Left ventricle myocardium superior (tissue), 1 donor: ENCODE measurements around the gene TMEM208. TPM values are rescaled to one million over a fixed set of nuclear protein-coding genes. Genes with fewer than 3 reads are reported as not detected.

Source experiments
- ATAC-seq: fragments of 200-7000 bp; cut with Tn5 transposase; one replicate; pipeline ENCODE4 v1.9.1; 2020; ENCODE audit warnings: mild to moderate bottlenecking, moderate library complexity
- DNase-seq: peaks from one replicate; pipeline ENCODE4 v3.0.0-alpha.2; 2020
- intact Hi-C: fragments of 100-400 bp; cut with micrococcal nuclease; formaldehyde crosslinking; loops from one replicate; pipeline ENCODE4 v1.11.0; 2022
- long read RNA-seq: library from polyadenylated mRNA; unstranded; transcript quantifications from one replicate; pipeline ENCODE4 v2.0.0, GENCODE V29; 2021
- total RNA-seq: library from RNA; stranded (reverse); fragmentation: NEBNext Ultra II Directional; extraction: Animal tissue kit (Norgen Biotek cat#: 25700); gene quantifications from one replicate; pipeline ENCODE4 v1.2.1, GENCODE V29; 2021
- donor health status: DM: no; HTN: yes; CAD: no; lungs with severe emphysema.

The TMEM208 gene
- total RNA-seq: 11.7 TPM
- long read RNA-seq, transcript TMEM208-201 (6 exons, 793 nt): major isoform, 7 of 11 reads
- long read RNA-seq, partial matches to known transcripts: 0 of 11 reads
- long read RNA-seq, other reads (novel, unspliced or antisense): 2 of 11 reads

- intact Hi-C loops: no loop called here
- peak; percentile 96 for ATAC-seq
- DNase-seq: peak; percentile 98
Measured at GRCh38 chr16:67226804-67227566, at the start of gene TMEM208. TMEM208 (plus strand) TSS chr16:67227130; CDS start chr16:67227219, 89 bp downstream.

- intact Hi-C loops: no loop called here
- peak; percentile 45 for ATAC-seq
- DNase-seq: peak; percentile 82
Measured at GRCh38 chr16:67177743-67178699, 48.9 kb upstream of the TMEM208 start.

- no peak for DNase-seq
- ATAC-seq: no peak
- intact Hi-C loops: no loop called here
Measured at GRCh38 chr16:67179421-67180080, 47.4 kb upstream of the TMEM208 start.

GRCh38 chr16:67180166-67180565, 46.8 kb upstream of the TMEM208 start:
- intact Hi-C loops: no loop called here
- no peak for ATAC-seq
- no peak for DNase-seq

GRCh38 chr16:67181346-67181745, 45.6 kb upstream of the TMEM208 start:
- no peak for ATAC-seq
- DNase-seq: no peak
- intact Hi-C loops: no loop called here

GRCh38 chr16:67182288-67182687, 44.6 kb upstream of the TMEM208 start:
- ATAC-seq (no peak), DNase-seq (no peak)
- intact Hi-C loops: no loop called here

- ATAC-seq: no peak
- no peak for DNase-seq
- intact Hi-C loops: no loop called here
Measured at GRCh38 chr16:67183284-67183626, 43.7 kb upstream of the TMEM208 start.

GRCh38 chr16:67183627-67184452, 43.1 kb upstream of the TMEM208 start, which contains the start of gene MATCAP1:
MATCAP1 (minus strand) TSS chr16:67183963; CDS start chr16:67180610, 3,353 bp downstream.
- ATAC-seq: peak; percentile 93
- intact Hi-C loops: no loop called here
- DNase-seq: peak; percentile 96

GRCh38 chr16:67184453-67184994, 42.4 kb upstream of the TMEM208 start:
- ATAC-seq (peak; percentile 29), DNase-seq (peak; percentile 52)
- intact Hi-C loops: no loop called here

GRCh38 chr16:67184995-67185650, 41.8 kb upstream of the TMEM208 start:
- intact Hi-C loops: no loop called here
- ATAC-seq (peak; percentile 54), DNase-seq (peak; percentile 97)

- intact Hi-C loops: no loop called here
- ATAC-seq: no peak
- no peak for DNase-seq
Measured at GRCh38 chr16:67185651-67186134, 41.2 kb upstream of the TMEM208 start.

GRCh38 chr16:67186550-67186950, 40.4 kb upstream of the TMEM208 start:
- intact Hi-C loops: no loop called here
- ATAC-seq (no peak), DNase-seq (no peak)

GRCh38 chr16:67187175-67187890, 39.6 kb upstream of the TMEM208 start:
- no peak for DNase-seq
- intact Hi-C loops: no loop called here
- no peak for ATAC-seq

GRCh38 chr16:67188323-67188722, 38.6 kb upstream of the TMEM208 start:
- DNase-seq: no peak
- intact Hi-C loops: no loop called here
- ATAC-seq: no peak

- ATAC-seq (no peak), DNase-seq (no peak)
- intact Hi-C loops: no loop called here
Measured at GRCh38 chr16:67188798-67189197, 38.1 kb upstream of the TMEM208 start.

GRCh38 chr16:67190041-67190440, 36.9 kb upstream of the TMEM208 start, which contains the start of gene EXOC3L1:
EXOC3L1 (minus strand) TSS chr16:67190136; CDS start chr16:67189676, 460 bp downstream.
- ATAC-seq: no peak
- intact Hi-C loops: no loop called here
- no peak for DNase-seq
